H9 (cell line): ENCODE measurements around the gene KLHL18. TPM values are rescaled to one million over a fixed set of nuclear protein-coding genes. Genes with fewer than 3 reads are reported as not detected.
A peak's percentile ranks its signal among the peaks of the same experiment; 100 is the strongest.
"Not testable (repeated sequence)": the region's sequence is repeated elsewhere in the genome, so short reads cannot be mapped to it uniquely, and the experiment has no call there.

Experiments used
- DNase-seq: peaks from one replicate; pipeline ENCODE4 v3.0.0-alpha.2; 2017
- H2AFZ ChIP-seq: one replicate; pipeline ENCODE4 v1.6.1; 2013; ENCODE audit warnings: mild to moderate bottlenecking, low read length, control low read depth, moderate library complexity
- H2AK5ac ChIP-seq: 2 replicates; pipeline ENCODE4 v1.6.1; 2013; ENCODE audit warnings: low read length, control low read depth, mixed read lengths; ENCODE audit not compliant: insufficient read length
- H2BK120ac ChIP-seq: one replicate; pipeline ENCODE4 v1.6.1; 2013; ENCODE audit warnings: low read depth, mild to moderate bottlenecking, low read length, control low read depth, inconsistent platforms; ENCODE audit not compliant: poor library complexity, severe bottlenecking
- H2BK12ac ChIP-seq: 2 replicates; pipeline ENCODE4 v1.6.1; 2013; ENCODE audit warnings: low read length, control low read depth, mixed read lengths, low read depth; ENCODE audit not compliant: insufficient read length
- H2BK15ac ChIP-seq: 2 replicates; pipeline ENCODE4 v1.6.1; 2013; ENCODE audit warnings: low read depth, low read length, control low read depth
- H2BK20ac ChIP-seq: one replicate; pipeline ENCODE4 v1.6.1; 2013; ENCODE audit warnings: low read depth, mild to moderate bottlenecking, low read length, control low read depth, inconsistent platforms; ENCODE audit not compliant: poor library complexity, severe bottlenecking
- H2BK5ac ChIP-seq: 2 replicates; pipeline ENCODE4 v1.6.1; 2013; ENCODE audit warnings: low read length, control low read depth, mixed read lengths; ENCODE audit not compliant: insufficient read length
- H3K14ac ChIP-seq: 2 replicates; pipeline ENCODE4 v1.6.1; 2013; ENCODE audit warnings: low read length, control low read depth; ENCODE audit not compliant: insufficient read depth
- H3K18ac ChIP-seq: 2 replicates; pipeline ENCODE4 v1.6.1; 2013; ENCODE audit warnings: low read depth, mild to moderate bottlenecking, mixed read lengths, low read length, control low read depth; ENCODE audit not compliant: insufficient read length
- H3K23ac ChIP-seq: 2 replicates; pipeline ENCODE4 v1.6.1; 2013; ENCODE audit warnings: low read length, control low read depth, mixed read lengths, low read depth; ENCODE audit not compliant: insufficient read length
- H3K23me2 ChIP-seq: 2 replicates; pipeline ENCODE4 v1.6.1; 2013; ENCODE audit warnings: low read depth, mild to moderate bottlenecking, mixed read lengths, low read length, control low read depth; ENCODE audit not compliant: insufficient read length, poor library complexity, severe bottlenecking
- H3K27ac ChIP-seq: 2 replicates; pipeline ENCODE4 v1.5.1; 2013; ENCODE audit warnings: low read length, control low read depth, mixed read lengths, low read depth; ENCODE audit not compliant: insufficient read length
- H3K27me3 ChIP-seq: 2 replicates; pipeline ENCODE4 v1.6.1; 2013; ENCODE audit warnings: low read length, control low read depth, inconsistent platforms; ENCODE audit not compliant: insufficient read depth
- H3K4ac ChIP-seq: 2 replicates; pipeline ENCODE4 v1.6.1; 2013; ENCODE audit warnings: low read depth, mild to moderate bottlenecking, control low read depth, inconsistent platforms, low read length, moderate library complexity
- H3K4me1 ChIP-seq: 2 replicates; pipeline ENCODE4 v1.6.1; 2013; ENCODE audit warnings: low read length, control low read depth, inconsistent platforms; ENCODE audit not compliant: insufficient read depth
- H3K4me2 ChIP-seq: 2 replicates; pipeline ENCODE4 v1.6.1; 2013; ENCODE audit warnings: low read length, control low read depth, mixed read lengths; ENCODE audit not compliant: insufficient read length, insufficient read depth
- H3K56ac ChIP-seq: 2 replicates; pipeline ENCODE4 v1.6.1; 2013; ENCODE audit warnings: low read depth, mild to moderate bottlenecking, mixed read lengths, low read length, control low read depth; ENCODE audit not compliant: insufficient read length
- H3K79me1 ChIP-seq: 2 replicates; pipeline ENCODE4 v1.6.1; 2013; ENCODE audit warnings: low read depth, mild to moderate bottlenecking, moderate library complexity, low read length, control low read depth, inconsistent platforms; ENCODE audit not compliant: insufficient read depth, poor library complexity, severe bottlenecking
- H3K79me2 ChIP-seq: 2 replicates; pipeline ENCODE4 v1.6.1; 2013; ENCODE audit warnings: low read length, control low read depth, inconsistent platforms; ENCODE audit not compliant: insufficient read depth
- H3K9ac ChIP-seq: 2 replicates; pipeline ENCODE4 v1.6.1; 2013; ENCODE audit warnings: low read length, control low read depth, mixed read lengths; ENCODE audit not compliant: insufficient read length; ENCODE audit errors: extremely low read depth
- H3K9me3 ChIP-seq: one replicate; pipeline ENCODE4 v1.6.1; 2013; ENCODE audit warnings: low read depth, low read length, inconsistent platforms; ENCODE audit not compliant: control insufficient read depth
- H3T11ph ChIP-seq: one replicate; pipeline ENCODE4 v1.6.1; 2013; ENCODE audit warnings: mild to moderate bottlenecking, low read length, control low read depth, inconsistent platforms
- H4K20me1 ChIP-seq: one replicate; pipeline ENCODE4 v1.6.1; 2013; ENCODE audit not compliant: control insufficient read depth, insufficient read length, insufficient read depth
- H4K5ac ChIP-seq: 2 replicates; pipeline ENCODE4 v1.6.1; 2013; ENCODE audit warnings: low read depth, mild to moderate bottlenecking, mixed read lengths, low read length, control low read depth; ENCODE audit not compliant: insufficient read length
- H4K8ac ChIP-seq: replicated peaks from 2 replicates; pipeline ENCODE4 v1.6.1; 2013; ENCODE audit warnings: low read length, control low read depth, mixed read lengths, low read depth; ENCODE audit not compliant: insufficient read length
- H4K91ac ChIP-seq: 2 replicates; pipeline ENCODE4 v1.6.1; 2013; ENCODE audit warnings: low read depth, mild to moderate bottlenecking, moderate library complexity, mixed read lengths, low read length, control low read depth; ENCODE audit not compliant: insufficient read length
- H3K27ac Mint-ChIP-seq, 3 experiments: 2 replicates in 2 of 3; 3 replicates in 1 of 3; pipeline ENCODE4 v1.8.0; 2020 to 2021; ENCODE audit warnings: mixed read lengths in 3 of 3, mild to moderate bottlenecking in 1 of 3, moderate library complexity in 1 of 3
- H3K27me3 Mint-ChIP-seq: 2 replicates; pipeline ENCODE4 v1.8.0; 2021; ENCODE audit warnings: low read depth, mild to moderate bottlenecking, moderate library complexity, mixed read lengths
- H3K36me3 Mint-ChIP-seq, 3 experiments: 2 replicates in 2 of 3; 3 replicates in 1 of 3; pipeline ENCODE4 v1.8.0; 2020 to 2021; ENCODE audit warnings: low read depth in 3 of 3, mixed read lengths in 3 of 3; ENCODE audit not compliant: insufficient read depth in 1 of 3
- H3K4me1 Mint-ChIP-seq, 2 experiments: 2 replicates each; pipeline ENCODE4 v1.8.0; 2020; ENCODE audit warnings: mixed read lengths in 2 of 2
- H3K4me3 Mint-ChIP-seq, 2 experiments: 2 replicates in 1 of 2; 3 replicates in 1 of 2; pipeline ENCODE4 v1.8.0; 2020 to 2021; ENCODE audit warnings: mild to moderate bottlenecking in 2 of 2, mixed read lengths in 2 of 2, moderate library complexity in 1 of 2
- H3K9me3 Mint-ChIP-seq, 2 experiments: 2 replicates in 1 of 2; 3 replicates in 1 of 2; pipeline ENCODE4 v1.8.0; 2020; ENCODE audit warnings: mild to moderate bottlenecking in 2 of 2, mixed read lengths in 2 of 2, moderate library complexity in 1 of 2
- CTCF ChIP-seq: fragments of 200-600 bp; sonication (generic); conservative IDR thresholded peaks from 3 replicates; pipeline ENCODE4 v1.8.0; 2021; ENCODE audit warnings: antibody characterized with exemption, mild to moderate bottlenecking
- WGBS: extraction: QIAGEN DNeasy Blood & Tissue Kit; methylation state at CpG from one replicate; pipeline ENCODE4 v1.1.7; 2013; ENCODE audit warnings: missing lambda C conversion rate, low lambda C conversion rate, mixed read lengths; ENCODE audit not compliant: insufficient read length; ENCODE audit errors: extremely low coverage; 5-methylcytosine and 5-hydroxymethylcytosine counted together
- total RNA-seq: library from RNA; stranded (reverse); gene quantifications from 2 replicates; pipeline ENCODE4 v1.2.1, GENCODE V29; 2021

KLHL18 gene
- total RNA-seq, 1 experiment from 2014 or later: 55.3 TPM

DNA sequence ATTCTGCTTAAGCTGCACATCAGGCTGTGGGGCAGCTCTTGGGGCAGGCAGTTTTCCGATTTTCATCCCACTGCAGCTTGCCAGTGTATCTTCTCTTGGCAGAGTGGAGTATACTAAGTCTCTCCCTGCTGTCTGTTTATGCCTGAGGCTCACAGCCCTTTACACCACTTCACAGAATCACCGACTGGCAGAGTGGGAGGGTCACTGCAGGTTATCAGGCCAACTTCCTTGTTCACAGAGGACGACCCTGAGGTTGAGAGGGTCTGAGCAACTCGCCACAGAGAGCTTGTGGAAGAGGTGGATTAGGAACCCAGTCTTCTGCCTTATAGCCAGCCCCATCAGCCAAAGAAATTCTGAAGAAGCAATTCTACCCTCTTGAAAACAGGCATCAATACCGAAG is 31.1 kb upstream of the KLHL18 start:
- H3K27ac Mint-ChIP-seq: peak overlapping the region in 1 of 3 experiments; percentile 54; a peak in 1 of 7 replicates

GRCh38 chr3:47256331-47256730 is 26.4 kb upstream of the KLHL18 start:
- H3K27me3 ChIP-seq, H4K20me1 ChIP-seq, H3T11ph ChIP-seq, H3K4me2 ChIP-seq, H4K8ac ChIP-seq, H2BK20ac ChIP-seq, H3K27ac ChIP-seq, H3K18ac ChIP-seq, H3K23ac ChIP-seq, H3K79me2 ChIP-seq, H2BK12ac ChIP-seq, H4K5ac ChIP-seq, H3K9me3 Mint-ChIP-seq, H3K4me3 Mint-ChIP-seq, H2BK15ac ChIP-seq, H3K56ac ChIP-seq, H3K4ac ChIP-seq, H3K36me3 Mint-ChIP-seq, H3K14ac ChIP-seq, H3K4me1 ChIP-seq, H2AK5ac ChIP-seq, H3K27me3 Mint-ChIP-seq, H2AFZ ChIP-seq, DNase-seq, H2BK120ac ChIP-seq, H3K9ac ChIP-seq, H3K9me3 ChIP-seq, H2BK5ac ChIP-seq, H3K27ac Mint-ChIP-seq, H3K23me2 ChIP-seq, H4K91ac ChIP-seq, H3K79me1 ChIP-seq: not testable (repeated sequence)
- WGBS: no CpG with 5 or more reads among the region's 25 CpGs
- H3K4me1 Mint-ChIP-seq: peaks cover 27 to 28% of the 10 kb centered on the region in 2 experiments

More for the DNA sequence above, 31.1 kb upstream of the KLHL18 start:
- Histone ChIP-seq H4K91ac (no peak overlapping the region), H3K79me1 (no peaks in the 10 kb centered on the region), H4K20me1 (no peaks in the 10 kb centered on the region), H3K79me2 (no peaks in the 10 kb centered on the region), H2BK120ac (no peak overlapping the region), H2BK15ac (no peak overlapping the region), H4K5ac (no peak overlapping the region), H2BK5ac (no peak overlapping the region), H3K14ac (no peak overlapping the region), H3K4me2 (no peak overlapping the region), H3K9me3 (no peaks in the 10 kb centered on the region), H3T11ph (no peak overlapping the region), H3K4ac (no peak overlapping the region), H3K18ac (peak overlapping the region; percentile 17), H3K27ac (no peak overlapping the region), H3K4me1 (peaks cover 2% of the 10 kb centered on the region; the same call in 1 of the 2 replicates), H2AK5ac (no peak overlapping the region), H2BK20ac (no peak overlapping the region), H3K9ac (no peak overlapping the region), H3K23ac (no peak overlapping the region), H3K27me3 (no peaks in the 10 kb centered on the region), H3K23me2 (no peaks in the 10 kb centered on the region), H3K56ac (no peak overlapping the region), H4K8ac (no peak overlapping the region), H2AFZ (no peak overlapping the region), H2BK12ac (no peak overlapping the region)
- H3K27me3 Mint-ChIP-seq: no peaks in the 10 kb centered on the region
- peaks cover 6 to 7% of the 10 kb centered on the region in 2 experiments for H3K4me1 Mint-ChIP-seq
- no peak for DNase-seq
- TF ChIP-seq CTCF: no peak
- no peaks in the 10 kb centered on the region for H3K36me3 Mint-ChIP-seq
- H3K9me3 Mint-ChIP-seq: peaks cover 0 to 3% of the 10 kb centered on the region in 2 experiments; a peak in 1 of 5 replicates
- H3K4me3 Mint-ChIP-seq: no peak overlapping the region
- WGBS: no CpG with 5 or more reads among the region's 5 CpGs
